Jurkat, Clone E6-1 (cell line): Measurements from ENCODE around the gene RAET1G.
A peak's percentile ranks its signal among the peaks of the same experiment; 100 is the strongest.
"Not testable (repeated sequence)": the region's sequence is repeated elsewhere in the genome, so short reads cannot be mapped to it uniquely, and the experiment has no call there.

ENCODE experiments used
- DNase-seq: peaks from one replicate; pipeline ENCODE4 v3.0.0-alpha.2; 2011; ENCODE audit warnings: low read depth, low spot score
- H3K4me3 ChIP-seq: 2 replicates; pipeline ENCODE4 v1.5.1; 2011; ENCODE audit warnings: mild to moderate bottlenecking, low read length, control low read depth, moderate library complexity

RAET1G gene

GRCh38 chr6:149954984-149955653 is 32.2 kb upstream of the RAET1G start:
- not testable (repeated sequence) for DNase-seq, H3K4me3 ChIP-seq

DNA sequence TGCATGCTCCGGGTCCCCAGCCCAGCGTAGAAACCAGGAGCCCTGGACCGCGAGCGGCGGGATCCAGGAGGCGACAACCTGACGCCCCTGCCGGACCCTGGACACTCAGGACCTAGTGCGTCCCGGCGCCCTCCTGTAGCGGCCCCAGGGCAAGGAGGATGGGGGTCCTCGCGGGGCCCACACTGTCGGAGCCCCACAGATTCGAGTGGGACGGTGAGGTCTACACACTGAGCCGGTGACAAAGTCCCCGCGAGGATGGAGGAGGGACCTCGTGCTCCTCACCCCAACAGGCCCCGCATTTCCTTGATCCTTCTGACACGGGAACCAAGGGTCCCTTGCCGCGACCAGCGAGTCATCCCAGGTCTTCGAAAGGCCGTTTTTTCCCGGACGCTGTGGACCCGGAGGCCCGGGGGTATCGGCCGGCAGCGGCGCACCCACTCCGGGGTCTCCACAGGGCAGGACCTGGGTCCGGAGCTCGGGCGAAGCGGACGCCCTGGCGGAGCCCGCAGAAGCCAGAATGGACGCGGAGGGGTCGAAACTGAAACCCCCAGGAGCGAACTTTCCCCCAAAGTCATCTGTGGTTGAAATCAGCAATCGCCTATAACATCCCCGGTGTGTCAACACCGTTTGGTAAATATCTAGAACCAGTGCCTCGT is 31.5 kb upstream of the RAET1G start:
- not testable (repeated sequence) for DNase-seq, H3K4me3 ChIP-seq

DNA sequence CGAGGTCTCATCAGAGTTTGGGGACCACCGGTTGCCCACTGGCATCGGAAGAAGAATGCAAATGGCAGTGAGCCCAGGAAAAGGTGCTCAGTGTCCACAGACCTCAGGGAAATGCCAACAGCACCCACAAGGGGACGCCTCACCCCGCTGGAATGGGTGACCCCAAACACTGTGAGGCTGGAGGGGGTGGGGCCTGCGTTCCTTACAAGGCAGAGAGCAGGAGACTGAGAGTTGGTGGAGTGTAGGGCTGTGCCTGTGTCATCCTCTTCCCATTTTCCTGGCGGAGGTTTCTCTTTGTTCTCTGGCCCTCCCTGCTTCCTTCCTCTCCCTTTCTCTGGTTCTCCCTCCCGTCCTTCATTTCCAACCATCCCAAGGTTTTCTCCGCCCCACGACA is 31.0 kb upstream of the RAET1G start:
- H3K4me3 ChIP-seq, DNase-seq: not testable (repeated sequence)

DNA sequence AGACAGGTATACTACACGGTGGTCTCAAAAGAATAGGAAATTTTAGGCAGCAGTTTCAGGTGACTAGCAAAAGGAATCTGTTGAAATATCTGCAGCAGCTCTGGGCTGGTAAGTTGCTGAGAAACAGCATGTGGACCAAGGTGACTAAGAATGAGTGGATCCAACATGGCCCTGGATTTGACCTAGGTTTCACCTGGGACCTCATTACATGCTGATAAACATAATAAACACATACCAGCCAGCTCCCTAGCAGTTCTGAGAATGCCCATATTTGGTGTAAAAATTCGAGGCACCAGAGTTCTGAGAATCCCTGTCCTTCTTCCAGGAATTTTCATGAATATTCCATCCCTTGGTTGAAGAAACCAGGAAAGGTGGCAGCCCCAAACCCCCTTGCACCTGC is 30.5 kb upstream of the RAET1G start:
- not testable (repeated sequence) for DNase-seq

DNA sequence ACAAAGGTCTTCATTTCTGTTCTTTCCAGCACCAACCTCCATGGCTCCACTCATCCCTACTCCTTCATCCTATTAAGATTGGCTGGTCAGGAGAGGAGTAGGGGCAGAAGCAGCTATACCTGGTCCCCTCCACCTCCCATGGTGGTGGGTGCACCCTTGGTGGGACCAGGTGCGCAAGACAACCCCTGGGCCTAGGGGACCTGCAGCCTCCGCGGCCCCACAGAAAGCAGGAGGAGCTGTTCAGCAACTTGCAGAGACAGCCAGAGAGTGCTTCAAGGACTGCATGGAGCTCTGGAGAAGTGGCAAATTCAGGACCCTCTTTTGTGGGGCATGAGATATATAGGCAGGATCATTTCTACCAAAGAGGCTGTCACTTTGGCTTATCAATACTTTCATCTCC is 28.7 kb upstream of the RAET1G start:
- no peak for DNase-seq
- H3K4me3 ChIP-seq: no peak overlapping the region

More for the DNA sequence above, 30.5 kb upstream of the RAET1G start:
- H3K4me3 ChIP-seq: not testable (repeated sequence)

DNA sequence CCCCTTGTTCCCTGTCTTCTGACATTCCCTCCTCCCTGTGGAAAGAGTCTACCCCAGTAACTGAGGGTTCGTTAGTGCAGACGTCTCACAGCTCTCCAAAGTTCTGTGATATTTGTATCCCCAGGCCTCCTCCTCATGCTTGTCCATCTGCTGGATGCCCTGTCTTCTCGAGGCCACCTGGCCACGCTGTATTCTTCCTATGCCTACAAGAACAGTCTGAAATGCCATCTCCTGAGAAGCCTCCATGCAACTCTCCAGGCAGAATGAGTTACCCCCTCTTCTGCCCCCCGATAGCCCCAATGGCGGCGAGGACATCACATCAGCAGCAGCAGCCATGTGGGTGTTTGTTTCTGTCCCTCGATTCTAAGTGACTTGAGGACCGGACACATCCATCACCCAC is 28.2 kb upstream of the RAET1G start:
- H3K4me3 ChIP-seq: no peak overlapping the region
- no peak for DNase-seq

DNA sequence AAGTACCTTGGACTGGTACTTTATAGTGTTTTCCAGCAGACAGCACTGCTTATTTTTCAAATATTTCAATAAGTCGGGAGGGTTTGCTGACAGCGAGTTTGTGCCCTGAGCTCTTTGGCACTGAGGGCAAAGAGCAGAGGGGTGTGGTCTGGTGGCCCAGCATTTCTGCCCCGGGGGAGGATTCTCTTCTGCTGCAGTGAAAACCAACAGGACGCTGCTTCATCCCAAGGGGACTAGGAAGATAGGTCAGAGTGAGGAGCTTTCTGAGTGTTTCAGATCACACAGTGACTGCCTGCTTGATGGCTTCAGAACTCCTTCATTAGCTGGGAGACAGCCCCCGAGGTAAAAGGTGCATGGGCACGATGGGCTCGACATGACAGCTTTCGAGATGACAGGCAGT is 27.5 kb upstream of the RAET1G start:
- no peak for DNase-seq

DNA sequence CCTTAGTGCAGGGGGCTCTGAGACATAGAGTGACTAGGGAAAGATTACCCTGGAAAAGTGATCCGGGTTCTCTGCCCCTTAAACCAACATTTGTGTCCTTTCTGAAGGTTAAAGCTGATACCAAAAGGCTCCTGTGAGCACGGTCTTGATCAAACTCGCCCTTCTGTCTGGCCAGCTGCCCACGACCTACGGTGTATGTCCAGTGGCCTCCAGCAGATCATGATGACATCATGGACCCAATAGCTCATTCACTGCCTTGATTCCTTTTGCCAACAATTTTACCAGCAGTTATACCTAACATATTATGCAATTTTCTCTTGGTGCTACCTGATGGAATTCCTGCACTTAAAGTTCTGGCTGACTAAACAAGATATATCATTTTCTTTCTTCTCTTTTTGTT is 25.7 kb upstream of the RAET1G start:
- H3K4me3 ChIP-seq: no peak overlapping the region
- DNase-seq: no peak

More for the DNA sequence above, 27.5 kb upstream of the RAET1G start:
- H3K4me3 ChIP-seq: no peak overlapping the region

GRCh38 chr6:149948011-149948410 is 25.1 kb upstream of the RAET1G start:
- no peak overlapping the region for H3K4me3 ChIP-seq
- DNase-seq: no peak

DNA sequence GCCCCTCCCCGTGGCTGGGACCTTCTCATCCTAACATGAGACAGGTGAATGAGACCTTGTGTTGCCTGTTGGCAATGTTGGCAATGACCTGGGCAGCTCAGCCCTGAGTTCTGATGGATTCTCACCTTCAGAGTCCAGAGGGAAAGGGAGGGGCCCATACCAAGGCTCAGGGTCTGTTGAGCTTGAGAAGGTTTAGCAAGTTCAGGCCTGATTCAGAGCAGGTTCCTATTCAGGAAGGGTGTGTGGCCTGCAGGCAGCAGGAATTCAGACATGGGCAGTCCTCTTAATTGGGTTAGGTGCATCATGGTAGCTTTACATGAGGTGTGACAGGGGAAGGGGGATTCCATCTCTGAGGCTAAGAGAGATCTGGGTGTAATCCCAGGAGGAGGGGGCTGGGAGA is 24.6 kb upstream of the RAET1G start:
- not testable (repeated sequence) for DNase-seq, H3K4me3 ChIP-seq

DNA sequence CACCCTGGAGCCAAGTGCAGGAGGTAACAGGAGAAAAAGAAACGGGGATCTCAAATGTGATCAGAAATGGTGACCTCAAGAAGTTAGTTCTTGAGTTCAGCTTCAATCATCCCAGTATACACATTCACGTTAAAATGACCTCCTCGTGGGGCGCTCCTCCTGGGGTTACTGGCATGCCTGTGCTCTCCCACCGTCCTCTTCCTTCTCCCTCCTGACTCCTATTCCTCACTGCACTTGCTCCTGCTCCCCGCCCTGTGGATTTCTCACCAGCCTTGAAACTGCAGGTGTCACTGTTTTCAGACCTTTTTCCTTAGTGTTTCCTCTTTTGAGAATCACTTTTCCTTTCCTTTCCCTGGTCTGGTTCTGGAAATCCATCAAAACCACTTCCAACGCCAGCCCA is 23.7 kb upstream of the RAET1G start:
- not testable (repeated sequence) for H3K4me3 ChIP-seq, DNase-seq

GRCh38 chr6:149945276-149945675 is 22.4 kb upstream of the RAET1G start:
- not testable (repeated sequence) for H3K4me3 ChIP-seq, DNase-seq

DNA sequence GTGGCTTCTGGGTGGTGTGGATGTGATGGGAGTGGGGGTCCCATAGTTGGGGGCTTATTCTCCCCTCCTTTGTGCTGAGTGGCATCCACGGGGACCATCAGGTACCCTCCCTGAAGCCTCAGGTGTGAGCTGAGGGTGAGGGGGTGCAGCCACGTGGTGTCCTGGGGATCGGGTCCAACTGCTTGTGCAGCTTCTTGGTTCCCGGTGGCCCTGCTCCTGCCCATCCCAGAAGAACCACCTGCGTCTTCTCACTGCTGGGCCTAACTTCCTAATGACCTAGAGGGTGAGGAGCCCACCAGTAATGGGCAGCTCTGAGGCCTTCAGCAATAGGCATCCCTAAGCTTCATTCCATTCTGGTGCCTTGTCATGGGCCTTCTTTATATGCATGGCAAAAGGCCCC is 20.4 kb upstream of the RAET1G start:
- H3K4me3 ChIP-seq, DNase-seq: not testable (repeated sequence)

GRCh38 chr6:149942461-149942829 is 19.5 kb upstream of the RAET1G start:
- DNase-seq: no peak
- H3K4me3 ChIP-seq: peak overlapping the region; percentile 82

GRCh38 chr6:149941583-149942460 is 18.9 kb upstream of the RAET1G start, which contains the start of gene ULBP2:
Gene ULBP2, plus strand, starts transcription at chr6:149942014. Its CDS starts 59 bp downstream, at chr6:149942073.
- peak within 1 kb of the TSS; percentile 82 for H3K4me3 ChIP-seq
- DNase-seq: peak; percentile 93

- DNase-seq: no peak
Measured at GRCh38 chr6:149940672-149940982, 17.7 kb upstream of the RAET1G start.

GRCh38 chr6:149939909-149940671 is 17.2 kb upstream of the RAET1G start:
- H3K4me3 ChIP-seq: no peak overlapping the region
- DNase-seq: no peak

More at GRCh38 chr6:149940672-149940982, 17.7 kb upstream of the RAET1G start:
- no peak overlapping the region for H3K4me3 ChIP-seq

DNA sequence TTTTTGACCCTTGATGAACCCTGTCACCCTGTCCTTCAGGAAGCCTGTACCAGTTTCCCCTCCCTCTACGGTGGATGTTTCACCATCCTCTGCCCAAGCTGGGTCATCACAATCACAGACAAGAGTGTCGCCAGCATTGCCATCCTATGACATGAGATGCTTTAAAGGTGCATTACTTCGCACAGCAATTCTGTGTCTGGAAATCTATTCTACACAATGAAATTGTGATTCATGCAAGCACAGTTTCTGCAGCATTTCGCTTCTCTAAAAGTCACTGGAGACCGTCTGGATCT is 16.4 kb upstream of the RAET1G start:
- no peak for DNase-seq

GRCh38 chr6:149938571-149939355 is 15.8 kb upstream of the RAET1G start:
- no peak for DNase-seq
- H3K4me3 ChIP-seq: peak overlapping the region; percentile 55

More for the DNA sequence above, 16.4 kb upstream of the RAET1G start:
- H3K4me3 ChIP-seq: no peak overlapping the region
